ENCODE data around the gene TSNAXIP1.

The TSNAXIP1 gene

GRCh38 chr16:67782567-67783352, 23.9 kb upstream of the TSNAXIP1 start:
- Histone ChIP-seq H3K9me3 (ENCODE audit: insufficient read depth, low read depth, low read length) (no peaks in the 10 kb centered on the region), H3K4me1 (ENCODE audit: insufficient read depth, low read length, poor library complexity, severe bottlenecking) (peaks cover 42% of the 10 kb centered on the region), H3K79me2 (ENCODE audit: insufficient read depth, low read length) (peaks cover 63% of the 10 kb centered on the region), H3K9ac (ENCODE audit: low read depth, low read length, poor library complexity, severe bottlenecking) (no peak overlapping the region), H3K9me2 (replicated peaks; ENCODE audit: low read depth, low read length) (no peaks in the 10 kb centered on the region), H3K36me3 (ENCODE audit: insufficient read depth, low read length) (peaks cover 10% of the 10 kb centered on the region; the same call in 1 of the 2 replicates), H3F3A (ENCODE audit: low read depth) (peaks cover 3% of the 10 kb centered on the region; the same call in 1 of the 2 replicates), H3K4me2 (ENCODE audit: low read depth, low read length, poor library complexity, severe bottlenecking) (no peak overlapping the region), H2AFZ (ENCODE audit: low read length) (no peak overlapping the region), H4K20me1 (ENCODE audit: insufficient read depth, low read length, poor library complexity, severe bottlenecking) (peaks cover 9% of the 10 kb centered on the region), H3K4me3 (ENCODE audit: low read length, poor library complexity, severe bottlenecking) (no peak overlapping the region), H3K27me3 (ENCODE audit: insufficient read depth, low read length, poor library complexity, severe bottlenecking) (no peaks in the 10 kb centered on the region)
- TF ChIP-seq EZH2phosphoT487 (IDR thresholded peaks at IDR 0.05; ENCODE audit: borderline replicate concordance): no peak

- Histone ChIP-seq H4K20me1 (ENCODE audit: insufficient read depth, low read length, poor library complexity, severe bottlenecking) (peaks cover 9% of the 10 kb centered on the region), H3K79me2 (ENCODE audit: insufficient read depth, low read length) (peaks cover 59% of the 10 kb centered on the region), H3K4me1 (ENCODE audit: insufficient read depth, low read length, poor library complexity, severe bottlenecking) (peaks cover 42% of the 10 kb centered on the region), H3K9me2 (replicated peaks; ENCODE audit: low read depth, low read length) (no peaks in the 10 kb centered on the region), H3K9me3 (ENCODE audit: insufficient read depth, low read depth, low read length) (no peaks in the 10 kb centered on the region), H2AFZ (ENCODE audit: low read length) (no peak overlapping the region), H3K9ac (ENCODE audit: low read depth, low read length, poor library complexity, severe bottlenecking) (no peak overlapping the region), H3K27me3 (ENCODE audit: insufficient read depth, low read length, poor library complexity, severe bottlenecking) (no peaks in the 10 kb centered on the region), H3K4me3 (ENCODE audit: low read length, poor library complexity, severe bottlenecking) (no peak overlapping the region), H3K4me2 (ENCODE audit: low read depth, low read length, poor library complexity, severe bottlenecking) (no peak overlapping the region), H3F3A (ENCODE audit: low read depth) (peaks cover 3% of the 10 kb centered on the region; the same call in 1 of the 2 replicates), H3K36me3 (ENCODE audit: insufficient read depth, low read length) (peaks cover 10% of the 10 kb centered on the region; the same call in 1 of the 2 replicates)
- TF ChIP-seq CTCF (conservative IDR thresholded peaks at IDR 0.05; ENCODE audit: low read length) (no peak), EZH2phosphoT487 (IDR thresholded peaks at IDR 0.05; ENCODE audit: borderline replicate concordance) (no peak)
Observed at GRCh38 chr16:67783353-67783725, 23.4 kb upstream of the TSNAXIP1 start.

- H4K20me1 ChIP-seq (ENCODE audit: insufficient read depth, low read length, poor library complexity, severe bottlenecking): peaks cover 9% of the 10 kb centered on the region
- no peak overlapping the region for H3K4me2 ChIP-seq (ENCODE audit: low read depth, low read length, poor library complexity, severe bottlenecking)
- no peak for TF ChIP-seq CTCF (conservative IDR thresholded peaks at IDR 0.05; ENCODE audit: low read length)
- TF ChIP-seq EZH2phosphoT487 (IDR thresholded peaks at IDR 0.05; ENCODE audit: borderline replicate concordance): no peak
- no peaks in the 10 kb centered on the region for H3K36me3 ChIP-seq (ENCODE audit: insufficient read depth, low read length)
- H3K27me3 ChIP-seq (ENCODE audit: insufficient read depth, low read length, poor library complexity, severe bottlenecking): no peaks in the 10 kb centered on the region
- H3K4me3 ChIP-seq (ENCODE audit: low read length, poor library complexity, severe bottlenecking): no peak overlapping the region
- H3K4me1 ChIP-seq (ENCODE audit: insufficient read depth, low read length, poor library complexity, severe bottlenecking): peaks cover 17% of the 10 kb centered on the region
- H3K9me2 ChIP-seq (replicated peaks; ENCODE audit: low read depth, low read length): no peaks in the 10 kb centered on the region
- no peak overlapping the region for H3K9ac ChIP-seq (ENCODE audit: low read depth, low read length, poor library complexity, severe bottlenecking)
- peaks cover 47% of the 10 kb centered on the region; the same call in 1 of the 2 replicates for H3K79me2 ChIP-seq (ENCODE audit: insufficient read depth, low read length)
- peaks cover 3% of the 10 kb centered on the region; the same call in 1 of the 2 replicates for H3F3A ChIP-seq (ENCODE audit: low read depth)
- no peaks in the 10 kb centered on the region for H3K9me3 ChIP-seq (ENCODE audit: insufficient read depth, low read depth, low read length)
- H2AFZ ChIP-seq (ENCODE audit: low read length): no peak overlapping the region
Observed at GRCh38 chr16:67786491-67786890, 20.2 kb upstream of the TSNAXIP1 start.

All from Loucy (cell line).